Eye (tissue), 1 donor: ENCODE results near the gene GASK1A.
A peak's percentile ranks its signal among the peaks of the same experiment; 100 is the strongest.

ENCODE experiments used
- DNase-seq: peaks from one replicate; pipeline ENCODE4 v3.0.0-alpha.2; 2015

GASK1A gene

DNA sequence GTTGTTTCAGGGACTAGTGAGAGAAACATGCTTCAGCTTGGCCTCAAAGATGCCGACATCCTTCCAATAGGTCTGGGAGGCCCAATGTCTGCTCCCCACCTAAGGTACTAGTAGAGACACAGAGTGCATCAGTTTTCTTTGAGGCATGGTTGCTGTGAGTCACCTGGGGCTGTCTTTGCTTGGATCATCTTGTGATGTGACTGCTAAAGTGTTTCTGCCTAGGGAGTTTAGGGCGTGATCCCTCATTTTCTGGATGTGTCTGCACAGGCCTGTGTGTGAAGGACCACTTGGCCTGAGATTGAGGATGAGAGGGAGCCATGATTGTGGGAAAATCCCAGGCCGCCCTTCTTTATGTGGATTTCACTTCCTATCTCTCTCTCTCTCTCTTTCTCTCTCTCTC, 4.8 kb downstream of the GASK1A start:
- DNase-seq, result no peak

GRCh38 chr3:42984701-42985100, 5.6 kb downstream of the GASK1A start:
- no peak for DNase-seq

DNA sequence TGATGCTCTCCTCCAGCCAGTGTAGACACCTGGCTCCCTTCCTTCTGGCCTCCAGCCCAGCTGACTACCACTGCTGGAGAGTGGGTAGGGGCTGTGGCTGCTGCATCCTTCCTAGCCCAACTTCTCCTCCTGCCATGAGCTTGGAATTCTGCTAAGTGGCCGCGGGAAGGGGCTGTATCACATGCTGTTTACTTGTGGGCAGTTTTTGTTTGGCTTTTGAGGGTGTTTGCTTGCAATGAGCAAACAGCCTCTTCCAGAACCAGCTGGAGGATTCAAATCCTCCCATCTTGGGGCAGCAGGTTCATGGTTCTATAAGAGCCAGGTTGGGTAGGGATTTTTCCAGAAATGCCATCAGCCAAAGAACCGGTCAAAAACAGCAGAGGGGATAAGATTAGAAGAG, 9.0 kb downstream of the GASK1A start:
- DNase-seq, result no peak

DNA sequence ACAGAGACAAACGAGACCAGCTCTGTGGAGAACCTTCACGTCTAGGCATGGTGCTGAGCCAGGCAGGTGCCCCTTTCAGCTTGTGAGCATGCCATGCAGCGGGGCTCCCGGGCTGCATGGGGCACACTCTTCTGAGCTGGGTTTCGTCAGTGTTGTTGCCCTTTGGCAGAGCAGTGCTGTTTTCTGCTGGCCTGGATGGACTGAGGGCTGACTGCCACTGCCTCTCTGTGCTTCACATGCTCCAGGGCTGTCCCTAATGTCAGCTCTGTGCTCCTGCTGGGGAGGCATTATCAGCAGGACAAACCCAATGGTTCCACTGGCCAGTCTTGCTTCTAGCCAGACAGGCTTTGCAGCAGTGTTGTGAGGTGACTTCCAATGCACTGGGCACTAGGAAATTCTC, 9.5 kb downstream of the GASK1A start:
- no peak for DNase-seq

DNA sequence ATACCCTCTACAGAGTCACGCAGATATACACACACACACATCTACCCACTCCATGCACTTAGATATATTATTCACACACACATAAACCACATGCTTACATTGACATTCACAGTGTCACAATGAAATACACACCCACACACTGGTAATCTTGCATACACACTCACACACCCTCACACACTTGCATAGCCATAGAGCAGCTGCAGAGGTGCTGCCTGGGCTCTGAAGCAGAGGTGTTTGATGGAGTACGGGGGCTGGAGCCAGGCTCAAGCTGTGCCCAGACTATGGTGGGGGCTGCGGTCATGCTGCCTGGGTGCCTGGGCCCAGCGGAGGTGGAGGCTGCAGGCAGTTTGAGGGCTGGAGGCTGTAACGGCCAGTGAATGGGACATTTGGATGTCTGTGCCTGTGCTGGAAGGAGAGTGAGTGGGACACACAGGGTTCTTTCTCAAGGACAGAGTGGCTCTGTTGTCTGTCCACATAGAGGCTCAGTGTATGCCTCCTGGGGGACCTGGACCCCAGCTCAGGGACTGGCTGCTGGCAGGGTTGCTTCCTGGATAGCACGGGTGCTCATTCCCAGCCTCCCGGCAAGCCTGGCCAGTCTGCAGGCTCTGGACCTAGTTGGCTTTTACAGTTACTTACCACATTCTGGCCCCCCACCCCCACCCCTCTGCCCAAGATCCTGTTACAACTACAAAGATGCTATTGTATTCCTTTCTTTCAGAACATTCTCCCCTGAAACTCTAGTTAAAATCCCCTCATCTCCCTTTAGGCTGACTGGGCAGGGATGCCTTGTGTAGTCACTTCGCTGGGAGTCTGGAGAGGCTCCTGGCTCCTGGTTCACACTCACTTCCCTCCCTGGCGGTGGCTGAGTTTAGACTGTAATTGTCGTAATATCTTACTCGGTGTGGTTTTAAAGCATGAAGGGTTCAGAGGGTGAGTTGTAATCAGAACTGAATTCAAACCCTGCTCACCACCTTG, 12.5 kb downstream of the GASK1A start:
- DNase-seq, result no peak

- DNase-seq, result no peak
Measured at GRCh38 chr3:42994595-42994994, 15.5 kb downstream of the GASK1A start.

DNA sequence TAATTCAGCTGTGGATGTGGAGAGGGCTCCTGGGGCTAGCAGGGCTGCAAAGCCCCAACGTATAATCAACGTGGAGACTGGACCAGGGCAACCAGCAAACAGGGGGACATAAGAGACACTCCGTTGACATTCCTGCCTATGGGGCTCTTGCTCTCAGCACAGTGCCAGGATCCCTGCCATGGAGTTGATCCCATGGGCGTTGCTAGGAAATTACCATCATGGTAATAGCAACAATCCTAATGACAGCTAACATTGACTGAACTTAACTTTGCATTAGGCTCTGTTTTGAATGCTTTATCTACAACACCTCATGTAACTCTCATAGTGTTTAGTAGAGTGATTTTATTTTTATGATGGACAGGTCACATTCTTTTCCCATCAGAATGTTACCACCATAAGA, 16.9 kb downstream of the GASK1A start:
- no peak for DNase-seq

DNA sequence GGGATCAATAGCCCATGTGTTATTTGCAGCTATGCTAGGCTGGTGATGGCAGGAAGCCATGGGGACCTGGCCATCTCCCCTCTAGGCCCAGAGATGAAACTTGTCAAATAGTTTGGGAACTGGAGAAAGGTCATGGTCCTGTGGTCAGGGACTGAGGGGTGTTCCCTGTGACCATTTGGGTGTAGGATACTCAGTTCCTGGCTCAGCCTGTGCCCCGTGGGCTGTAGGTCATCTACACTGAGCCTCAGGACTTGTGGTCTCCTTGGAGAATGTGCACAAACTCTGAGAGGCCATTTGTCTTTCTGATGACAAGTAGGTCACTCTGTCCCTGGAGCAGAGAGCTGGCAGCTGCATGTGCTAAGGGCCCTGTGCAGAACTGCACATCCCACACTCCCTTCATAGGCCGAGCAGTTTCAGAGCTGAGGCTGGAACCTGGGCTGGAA, 17.5 kb downstream of the GASK1A start:
- no peak for DNase-seq

GRCh38 chr3:42999212-42999611, 20.1 kb downstream of the GASK1A start:
- no peak for DNase-seq

DNA sequence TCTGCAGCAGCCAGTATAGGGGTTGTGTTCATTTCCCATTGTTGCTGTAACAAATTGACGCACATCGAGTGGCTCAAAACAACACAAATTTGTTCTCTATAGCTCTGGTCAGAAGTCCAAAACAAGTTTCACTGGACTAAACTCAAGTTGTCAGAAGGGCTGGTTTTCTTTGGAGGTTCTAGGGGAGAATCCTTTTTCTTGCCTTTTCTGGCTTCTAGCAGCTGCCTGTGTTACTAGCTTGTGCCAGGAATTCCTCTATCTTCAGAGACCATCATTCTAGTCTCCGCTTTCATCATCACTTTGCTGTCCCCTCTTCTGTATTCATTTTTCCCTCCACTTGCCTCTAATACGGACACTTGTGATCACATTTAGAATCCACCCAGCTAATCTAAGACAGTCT, 20.5 kb downstream of the GASK1A start:
- no peak for DNase-seq

DNA sequence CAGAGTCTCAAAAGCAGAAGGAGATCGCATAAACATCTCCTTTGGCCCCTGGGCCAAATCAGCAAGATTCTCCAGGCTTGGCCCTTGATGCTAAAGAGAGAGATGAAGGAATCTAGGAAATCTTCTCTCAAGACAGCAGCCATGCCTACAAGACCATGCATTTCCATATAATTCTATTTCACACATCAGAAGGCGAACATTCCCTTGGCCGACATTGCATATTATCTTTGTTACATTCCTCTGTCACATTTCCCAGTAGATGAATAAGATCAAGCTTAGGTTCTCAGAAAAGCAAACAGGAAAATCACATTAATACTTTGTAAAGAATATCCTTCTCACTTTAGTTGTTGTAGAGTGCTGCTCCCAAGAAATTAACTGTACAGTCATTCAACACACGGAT, 21.3 kb downstream of the GASK1A start:
- no peak for DNase-seq

DNA sequence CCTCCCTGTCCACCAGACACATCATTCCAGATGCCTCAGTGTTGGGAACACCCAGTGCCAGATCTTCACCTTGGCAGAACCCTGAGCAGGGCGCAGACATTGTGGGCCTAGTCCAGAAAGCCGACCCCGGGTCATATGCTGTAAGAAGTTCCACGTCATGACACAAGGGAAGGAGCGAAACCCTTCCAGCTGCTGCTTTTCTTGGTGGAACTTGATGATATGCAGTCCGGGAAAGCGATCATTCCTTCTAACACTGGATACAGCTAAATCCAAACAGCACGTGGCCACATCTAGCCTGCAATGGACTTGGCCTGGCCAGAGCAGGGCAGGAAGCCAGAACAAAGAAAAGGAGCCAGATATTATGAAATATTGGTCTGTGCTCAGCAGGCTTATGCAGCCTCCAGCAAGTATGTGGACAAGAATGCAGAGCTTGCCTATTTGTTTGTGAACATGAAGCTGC, 22.0 kb downstream of the GASK1A start:
- DNase-seq, result peak; percentile 62

DNA sequence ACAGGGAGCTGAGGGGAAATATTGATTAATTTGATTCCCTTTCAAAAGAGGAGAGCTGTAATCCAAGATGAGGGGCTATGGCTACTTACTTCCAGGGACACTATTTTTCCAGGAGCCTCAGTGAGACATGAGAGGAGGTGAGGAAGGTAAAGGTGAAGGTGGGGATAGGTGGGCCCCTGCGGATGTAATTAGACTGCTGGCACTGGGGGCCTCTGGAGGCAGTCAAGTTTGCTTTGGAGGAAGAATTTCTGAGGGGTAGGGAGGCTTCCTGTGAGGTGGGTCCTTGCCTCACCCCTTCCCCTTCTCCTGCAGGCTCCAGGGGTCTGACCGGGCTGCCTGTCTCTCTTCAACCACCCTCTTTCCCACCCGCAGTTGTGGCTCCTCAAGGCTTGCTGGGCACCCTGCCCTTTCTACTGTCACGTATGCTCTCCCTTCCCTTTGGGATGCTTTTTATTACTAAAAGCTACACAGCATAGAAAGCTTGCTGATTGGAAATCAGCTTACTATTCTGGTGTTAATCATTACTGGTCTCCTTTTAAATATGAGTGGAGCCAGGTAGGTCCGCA, 22.5 kb downstream of the GASK1A start:
- no peak for DNase-seq

DNA sequence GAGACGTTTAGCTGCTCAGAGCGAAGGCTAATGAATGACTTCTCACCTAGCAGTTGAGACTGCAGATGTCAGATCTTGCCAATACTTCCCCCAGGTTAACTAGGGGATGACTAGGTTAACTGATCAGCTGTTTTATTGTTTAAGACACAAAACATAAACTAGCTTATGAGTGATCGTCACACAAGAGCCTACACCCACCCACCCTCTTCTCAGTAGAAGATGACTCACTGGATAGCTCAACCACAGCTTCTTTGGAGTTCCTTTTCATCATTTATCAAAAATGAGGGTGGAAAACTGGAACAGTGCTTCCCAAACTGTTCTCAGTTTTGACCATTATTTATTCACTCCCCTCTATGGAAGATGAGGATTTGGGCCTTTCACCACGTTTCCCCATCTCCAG, 25.2 kb downstream of the GASK1A start:
- DNase-seq, result no peak

- DNase-seq, result no peak
Measured at GRCh38 chr3:43005253-43005652, 26.1 kb downstream of the GASK1A start.

DNA sequence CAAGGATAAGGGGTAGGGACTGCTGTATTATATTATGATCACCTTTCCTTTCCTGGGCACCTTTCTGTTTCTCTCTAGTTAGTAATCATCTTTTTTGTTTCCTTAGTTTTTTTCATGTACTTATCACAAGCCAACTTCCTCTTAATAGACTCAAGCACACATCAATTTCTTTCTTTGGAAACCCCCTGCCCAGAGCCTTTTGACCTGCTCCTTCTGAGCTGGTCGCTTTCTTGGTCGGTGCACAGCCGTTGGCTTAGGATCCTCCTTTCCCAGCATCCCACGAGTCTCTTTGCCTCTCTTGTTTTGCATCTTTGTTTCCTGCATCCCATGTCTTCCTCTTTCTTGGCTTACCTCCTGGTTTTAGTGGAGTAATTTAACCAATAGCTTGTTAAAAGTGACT, 26.9 kb downstream of the GASK1A start:
- no peak for DNase-seq

- no peak for DNase-seq
Measured at GRCh38 chr3:43006825-43007224, 27.7 kb downstream of the GASK1A start.

- DNase-seq, result no peak
Measured at GRCh38 chr3:43009547-43009946, 30.4 kb downstream of the GASK1A start.

DNA sequence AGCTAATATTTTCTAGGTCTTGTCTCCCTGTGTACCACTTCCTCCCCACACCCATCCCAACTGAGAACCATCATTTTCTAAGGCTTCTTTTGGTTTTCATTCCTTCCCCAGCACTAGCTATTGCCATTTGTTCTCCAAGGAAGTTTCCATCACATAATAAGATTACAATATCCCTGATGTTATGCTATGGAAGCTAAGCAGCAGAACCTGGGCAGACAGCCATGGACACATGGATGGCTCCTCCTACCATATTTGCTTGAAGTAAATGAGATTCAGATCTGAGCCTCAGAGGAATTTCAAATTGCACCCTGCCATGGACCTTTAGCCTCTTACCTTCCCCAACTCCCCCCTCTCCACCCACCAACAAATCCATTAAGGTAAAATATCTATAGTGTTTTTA, 31.5 kb downstream of the GASK1A start:
- peak; percentile 37 for DNase-seq

- DNase-seq, result no peak
Measured at GRCh38 chr3:43011638-43012037, 32.5 kb downstream of the GASK1A start.

DNA sequence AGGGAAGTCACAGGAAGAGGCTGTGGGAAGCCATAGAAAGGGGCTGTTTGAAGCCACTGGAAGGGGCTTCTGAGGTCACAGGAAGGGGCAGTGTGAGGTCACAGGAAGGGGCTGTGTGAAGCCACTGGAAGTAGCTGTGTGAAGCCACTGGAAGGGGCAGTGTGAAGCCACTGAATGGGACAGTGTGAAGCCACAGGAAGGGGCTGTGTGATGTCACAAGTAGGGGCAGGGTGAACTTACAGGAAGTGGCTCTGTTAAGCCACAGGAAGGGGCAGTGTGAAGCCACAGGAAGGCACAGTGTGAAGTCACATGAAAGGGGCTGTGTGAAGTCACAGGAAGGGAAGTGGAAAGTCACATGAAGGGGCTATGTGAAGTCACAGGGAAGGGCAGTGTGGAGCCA, 33.1 kb downstream of the GASK1A start:
- DNase-seq, result no peak

DNA sequence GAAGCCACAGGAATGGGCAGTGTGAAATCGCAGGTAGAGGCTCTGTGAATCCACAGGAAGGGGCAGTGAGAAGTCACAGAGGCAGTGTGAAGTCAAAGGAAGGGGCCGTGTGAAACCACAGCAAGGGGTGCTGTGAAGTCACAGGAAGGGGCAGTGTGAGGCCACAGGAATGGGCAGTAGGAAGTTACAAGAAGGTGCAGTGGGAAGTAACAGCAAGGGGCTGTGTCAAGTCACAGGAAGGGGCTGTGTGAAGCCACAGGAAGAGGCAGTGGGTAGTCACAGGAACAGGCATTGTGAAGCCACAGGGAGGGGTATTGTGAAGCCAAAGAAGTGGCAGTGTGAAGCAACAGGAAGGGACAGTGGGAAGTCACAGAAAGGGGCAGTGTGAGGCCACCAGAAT, 34.1 kb downstream of the GASK1A start:
- no peak for DNase-seq

DNA sequence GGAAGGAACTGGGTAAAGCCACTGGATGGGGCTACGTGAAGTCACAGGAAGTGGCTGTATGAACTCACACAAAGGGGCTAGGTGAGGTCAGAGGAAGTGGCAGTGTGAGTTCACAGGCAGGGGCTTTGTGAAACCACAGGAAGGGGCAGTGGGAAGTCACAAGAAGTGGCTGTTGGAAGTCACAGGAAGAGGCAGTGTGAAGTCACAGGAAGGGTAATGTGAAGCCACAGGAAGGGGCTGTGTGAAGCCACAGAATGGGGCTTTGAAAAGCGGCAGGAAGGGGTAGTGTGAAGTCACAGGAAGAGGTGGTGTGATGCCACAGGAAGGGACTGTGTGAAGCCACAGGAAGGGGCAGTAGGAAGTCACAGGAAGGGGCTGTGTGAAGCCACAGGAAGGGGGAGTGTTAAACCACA, 34.6 kb downstream of the GASK1A start:
- DNase-seq, result no peak

- DNase-seq, result no peak
Measured at GRCh38 chr3:43014241-43014640, 35.1 kb downstream of the GASK1A start.
